GM12892 (cell line): ENCODE measurements around the gene RNF145.

Experiments
- POLR2A ChIP-seq: IDR thresholded peaks from 2 replicates; pipeline ENCODE4 v1.6.1; 2011; ENCODE audit warnings: low read depth, low read length, control low read depth
- POLR2AphosphoS5 ChIP-seq: IDR thresholded peaks from 2 replicates; pipeline ENCODE4 v1.6.1; 2011; ENCODE audit warnings: low read depth, low read length, control low read depth
- TAF1 ChIP-seq: IDR thresholded peaks from 2 replicates; pipeline ENCODE4 v1.6.1; 2011; ENCODE audit warnings: low read depth, mild to moderate bottlenecking, control low read depth, low read length, borderline replicate concordance

GRCh38 chr5:159128070-159128541 lies 81.2 kb downstream of the RNF145 start:
- TF ChIP-seq POLR2A (no peak), POLR2AphosphoS5 (no peak), TAF1 (no peak)
